Measurements from ENCODE around the gene C19orf81.

Gene C19orf81

DNA sequence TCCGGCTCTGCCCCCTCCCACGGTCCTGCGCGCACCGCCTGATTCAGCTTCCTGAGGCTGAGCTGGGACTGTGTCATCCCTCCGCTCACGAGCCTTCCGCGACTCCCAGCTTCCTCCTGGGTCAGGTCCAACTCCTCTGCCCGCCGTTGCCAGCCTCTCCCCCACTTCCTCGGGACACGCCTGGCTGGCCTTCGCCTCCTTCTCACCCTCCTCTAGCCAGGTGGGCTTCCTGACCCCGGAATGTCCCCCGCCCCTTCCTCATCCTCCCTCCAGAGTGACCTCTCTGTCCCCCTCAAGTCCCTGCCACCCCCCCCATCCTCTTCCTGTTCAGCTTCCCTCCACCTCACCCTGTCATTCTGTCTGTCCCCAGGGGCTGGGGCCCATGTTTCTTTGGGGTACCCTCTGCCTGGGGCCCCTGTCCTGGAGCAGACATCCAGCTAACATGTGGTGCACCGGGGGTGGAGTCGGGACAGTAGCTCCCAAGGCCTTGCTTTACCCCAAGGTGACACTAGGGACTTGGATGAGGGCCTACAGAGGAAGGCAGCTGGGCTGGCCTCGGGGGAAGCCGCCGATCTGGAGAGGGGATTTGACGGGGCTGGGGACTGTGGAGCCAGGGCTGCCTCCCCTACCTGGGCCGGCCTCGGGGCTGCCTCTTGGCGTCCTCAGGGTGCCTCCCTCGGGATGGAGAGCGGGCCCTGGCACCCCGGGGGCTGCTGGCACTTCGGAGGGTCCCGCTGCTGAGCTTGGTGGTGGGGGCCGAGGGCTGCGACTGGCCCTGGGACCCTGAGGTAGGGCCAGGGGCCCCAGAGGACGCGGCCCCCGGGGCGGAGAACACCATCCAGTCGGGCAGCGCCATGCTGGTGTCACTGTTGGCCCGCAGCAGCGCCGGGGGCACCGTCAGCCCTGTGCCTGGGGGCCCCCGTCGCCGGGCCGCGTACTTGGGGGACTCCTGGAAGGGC, 53.9 kb downstream of the C19orf81 start:
- TF ChIP-seq, protein P1, sequence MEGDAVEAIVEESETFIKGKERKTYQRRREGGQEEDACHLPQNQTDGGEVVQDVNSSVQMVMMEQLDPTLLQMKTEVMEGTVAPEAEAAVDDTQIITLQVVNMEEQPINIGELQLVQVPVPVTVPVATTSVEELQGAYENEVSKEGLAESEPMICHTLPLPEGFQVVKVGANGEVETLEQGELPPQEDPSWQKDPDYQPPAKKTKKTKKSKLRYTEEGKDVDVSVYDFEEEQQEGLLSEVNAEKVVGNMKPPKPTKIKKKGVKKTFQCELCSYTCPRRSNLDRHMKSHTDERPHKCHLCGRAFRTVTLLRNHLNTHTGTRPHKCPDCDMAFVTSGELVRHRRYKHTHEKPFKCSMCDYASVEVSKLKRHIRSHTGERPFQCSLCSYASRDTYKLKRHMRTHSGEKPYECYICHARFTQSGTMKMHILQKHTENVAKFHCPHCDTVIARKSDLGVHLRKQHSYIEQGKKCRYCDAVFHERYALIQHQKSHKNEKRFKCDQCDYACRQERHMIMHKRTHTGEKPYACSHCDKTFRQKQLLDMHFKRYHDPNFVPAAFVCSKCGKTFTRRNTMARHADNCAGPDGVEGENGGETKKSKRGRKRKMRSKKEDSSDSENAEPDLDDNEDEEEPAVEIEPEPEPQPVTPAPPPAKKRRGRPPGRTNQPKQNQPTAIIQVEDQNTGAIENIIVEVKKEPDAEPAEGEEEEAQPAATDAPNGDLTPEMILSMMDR (conservative IDR thresholded peaks at IDR 0.05; ENCODE audit: low read depth): no peak
- ChIA-PET POLR2A (ENCODE audit: low non-redundant PET) (no interaction called here), CTCF (interaction anchor here (0.6 to 1.9 kb wide), 7 partner anchors 11 to 411 kb away, joined by 3 to 7 read pairs (median 4); no protein-coding TSS in a partner anchor)
- H3K27ac ChIP-seq: no peak overlapping the region
- no peak for DNase-seq (ENCODE audit: low spot score)

- CTCF ChIA-PET: interaction anchor here (0.6 to 1.9 kb wide), 8 partner anchors 34 to 410 kb away, joined by 3 to 7 read pairs (median 4); no protein-coding TSS in a partner anchor
- H3K27ac ChIP-seq: no peak overlapping the region
- no peak for DNase-seq (ENCODE audit: low spot score)
- POLR2A ChIA-PET (ENCODE audit: low non-redundant PET): no interaction called here
- TF ChIP-seq, protein P1 (conservative IDR thresholded peaks at IDR 0.05; ENCODE audit: low read depth): no peak
Observed at GRCh38 chr19:50703915-50704796, 54.9 kb downstream of the C19orf81 start.

GRCh38 chr19:50705422-50706019, 56.3 kb downstream of the C19orf81 start:
- CTCF ChIA-PET: interaction anchor here (0.6 to 1.8 kb wide), 6 partner anchors 19 to 205 kb away, joined by 3 to 5 read pairs (median 4); partner anchors contain the start of gene KLK4
- no peak overlapping the region for H3K27ac ChIP-seq
- peak; percentile 82 for DNase-seq (ENCODE audit: low spot score)
- TF ChIP-seq, protein P1 (conservative IDR thresholded peaks at IDR 0.05; ENCODE audit: low read depth): peak; percentile 75
- POLR2A ChIA-PET (ENCODE audit: low non-redundant PET): interaction anchor here (0.7 kb wide), 1 partner anchor 623 kb away, joined by 3 read pairs; no protein-coding TSS in a partner anchor

DNA sequence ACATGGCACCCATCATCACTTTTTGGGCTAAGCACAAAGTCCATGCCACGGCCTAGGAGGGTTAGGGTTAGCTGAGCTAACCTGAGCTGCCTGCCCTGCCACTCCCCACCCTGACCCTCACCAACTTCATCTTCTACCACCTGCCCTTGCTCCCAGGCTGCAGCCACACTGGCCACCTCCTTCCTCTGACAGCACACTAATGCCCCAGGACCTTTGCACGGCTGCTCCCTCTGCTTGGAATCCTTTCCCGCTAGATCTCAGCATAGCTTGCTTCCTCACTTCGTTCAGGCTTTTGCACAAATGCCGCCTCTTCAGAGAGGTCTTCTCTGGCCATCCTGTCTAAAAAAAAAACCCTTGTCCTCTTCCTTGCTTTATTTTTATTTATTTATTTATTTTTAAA, 57.1 kb downstream of the C19orf81 start:
- no peak for DNase-seq (ENCODE audit: low spot score)
- POLR2A ChIA-PET (ENCODE audit: low non-redundant PET): no interaction called here
- no peak overlapping the region for H3K27ac ChIP-seq
- TF ChIP-seq, protein P1 (conservative IDR thresholded peaks at IDR 0.05; ENCODE audit: low read depth): no peak
- CTCF ChIA-PET: no interaction called here

DNA sequence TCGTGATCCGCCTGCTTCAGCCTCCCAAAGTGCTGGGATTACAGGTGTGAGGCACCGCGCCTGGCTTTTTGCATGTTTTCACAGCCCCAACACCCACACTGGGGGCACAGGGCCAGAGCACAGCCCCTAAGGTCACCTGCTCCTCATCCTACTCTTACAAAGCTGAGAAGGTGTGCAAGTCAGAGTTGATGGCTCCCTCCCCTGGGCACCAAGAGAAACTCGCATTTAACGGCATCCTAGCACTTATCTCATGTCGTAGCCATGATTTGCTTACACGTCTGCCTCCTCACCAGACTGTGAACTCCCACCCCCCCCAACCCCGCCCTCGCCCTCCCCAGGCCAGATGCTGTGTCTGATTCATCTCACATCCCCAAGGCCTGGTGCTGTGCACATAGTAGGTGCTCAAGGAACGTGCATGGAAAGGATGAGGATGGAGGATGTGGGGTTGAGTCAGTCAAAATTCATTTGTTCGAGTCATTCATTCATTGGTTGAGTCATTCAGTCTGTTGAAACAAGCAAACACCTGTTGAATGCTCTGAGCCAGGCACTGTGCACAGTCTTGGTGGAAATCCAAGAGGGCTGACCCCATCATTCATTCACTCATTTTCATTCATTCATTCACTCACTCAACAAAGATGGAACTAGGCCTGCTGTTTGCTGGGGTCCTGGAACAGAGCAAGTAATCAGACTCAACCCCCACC, 59.1 kb downstream of the C19orf81 start:
- H3K27ac ChIP-seq: no peak overlapping the region
- CTCF ChIA-PET: no interaction called here
- TF ChIP-seq, protein P1 (conservative IDR thresholded peaks at IDR 0.05; ENCODE audit: low read depth): no peak
- POLR2A ChIA-PET (ENCODE audit: low non-redundant PET): no interaction called here
- no peak for DNase-seq (ENCODE audit: low spot score)

Data from RWPE1 (cell line).